HEK293 (cell line): Measurements from ENCODE around the gene URAD.

Experiments used
- SP2 ChIP-seq: fragments of 450-650 bp; formaldehyde crosslinking; IDR thresholded peaks from 2 replicates; pipeline ENCODE4 v1.5.1; 2016; ENCODE audit warnings: missing biosample characterization, missing genetic modification characterization
- ZNF292 ChIP-seq: fragments of 450-650 bp; formaldehyde crosslinking; IDR thresholded peaks from 2 replicates; pipeline ENCODE4 v1.5.1; 2016; ENCODE audit warnings: low read depth, missing biosample characterization, missing genetic modification characterization, borderline replicate concordance
- ZNF473 ChIP-seq: fragments of 450-650 bp; formaldehyde crosslinking; IDR thresholded peaks from 2 replicates; pipeline ENCODE4 v1.5.1; 2017; ENCODE audit warnings: missing biosample characterization, missing genetic modification characterization

DNA sequence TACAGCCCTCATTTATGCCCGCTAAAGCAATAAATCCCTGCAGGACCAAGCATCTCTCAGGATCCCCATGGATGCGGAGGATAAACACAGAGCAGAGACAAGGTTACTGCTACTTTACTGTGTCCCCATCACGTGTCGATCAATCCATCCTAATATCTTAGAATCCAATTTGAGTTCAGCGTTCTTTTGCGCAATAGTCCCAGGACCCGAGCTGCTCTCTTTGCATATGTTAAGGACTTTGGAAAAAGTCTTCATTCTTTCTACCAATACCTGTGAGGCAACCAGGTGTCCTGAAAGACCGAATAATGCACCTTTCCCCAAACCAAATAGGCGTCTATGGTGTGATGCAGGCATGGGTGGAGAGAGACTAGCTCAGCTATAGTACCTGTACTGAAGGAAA lies 38.0 kb upstream of the URAD start:
- TF ChIP-seq ZNF292 (tag by site-specific recombination) = no peak
- TF ChIP-seq SP2 (tag by site-specific recombination) = no peak
- TF ChIP-seq ZNF473 (tag by site-specific recombination) = no peak
